ENCODE data around the gene PPP1R3A.
A peak's percentile ranks its signal among the peaks of the same experiment; 100 is the strongest.

PPP1R3A gene

GRCh38 chr7:113917840-113918239 is 969 bp downstream of the PPP1R3A start:
- H3K79me2 ChIP-seq (ENCODE audit: low read length): no peaks in the 10 kb centered on the region

GRCh38 chr7:113915956-113916355 is 2.9 kb downstream of the PPP1R3A start:
- H3K79me2 ChIP-seq (ENCODE audit: low read length): no peaks in the 10 kb centered on the region
- H3K27ac ChIP-seq (ENCODE audit: low read length): no peak overlapping the region
- H2AFZ ChIP-seq (ENCODE audit: low read depth, low read length): no peak overlapping the region
- no peaks in the 10 kb centered on the region for H4K20me1 ChIP-seq (ENCODE audit: insufficient read depth, low read length)
- H3K4me1 ChIP-seq (ENCODE audit: low read length): peaks cover 40% of the 10 kb centered on the region
- H3K36me3 ChIP-seq (replicated peaks; ENCODE audit: low read depth, low read length): no peaks in the 10 kb centered on the region
- H3K9ac ChIP-seq (ENCODE audit: low read length): no peak overlapping the region
- H3K27me3 ChIP-seq (ENCODE audit: low read depth, low read length): peaks cover 35% of the 10 kb centered on the region
- peak overlapping the region; percentile 56 for H3K4me2 ChIP-seq (ENCODE audit: low read length)
- no peaks in the 10 kb centered on the region for H3K9me3 ChIP-seq (ENCODE audit: insufficient read depth, low read length)
- H3K4me3 ChIP-seq (ENCODE audit: low read length): 0 out of 2 replicates have a peak overlapping the region, but pooled peaks have one; percentile 1
- TF ChIP-seq EZH2phosphoT487 (IDR thresholded peaks at IDR 0.05; ENCODE audit: low read depth) (no peak), CTCF (IDR thresholded peaks at IDR 0.05; ENCODE audit: low read depth, low read length) (no peak)

More at GRCh38 chr7:113917840-113918239, 969 bp downstream of the PPP1R3A start:
- Histone ChIP-seq H3K9me3 (ENCODE audit: insufficient read depth, low read length) (no peaks in the 10 kb centered on the region), H3K4me3 (ENCODE audit: low read length) (no peak overlapping the region), H3K36me3 (replicated peaks; ENCODE audit: low read depth, low read length) (no peaks in the 10 kb centered on the region), H3K9ac (ENCODE audit: low read length) (no peak overlapping the region), H4K20me1 (ENCODE audit: insufficient read depth, low read length) (no peaks in the 10 kb centered on the region), H3K27ac (ENCODE audit: low read length) (no peak overlapping the region), H3K27me3 (ENCODE audit: low read depth, low read length) (peaks cover 33% of the 10 kb centered on the region), H3K4me1 (ENCODE audit: low read length) (peaks cover 40% of the 10 kb centered on the region), H2AFZ (ENCODE audit: low read depth, low read length) (no peak overlapping the region), H3K4me2 (ENCODE audit: low read length) (peak overlapping the region; percentile 65)
- no peak for TF ChIP-seq EZH2phosphoT487 (IDR thresholded peaks at IDR 0.05; ENCODE audit: low read depth)
- TF ChIP-seq CTCF (IDR thresholded peaks at IDR 0.05; ENCODE audit: low read depth, low read length): no peak

- no peaks in the 10 kb centered on the region for H4K20me1 ChIP-seq (ENCODE audit: insufficient read depth, low read length)
- no peaks in the 10 kb centered on the region for H3K79me2 ChIP-seq (ENCODE audit: low read length)
- H3K36me3 ChIP-seq (replicated peaks; ENCODE audit: low read depth, low read length): no peaks in the 10 kb centered on the region
- H3K27me3 ChIP-seq (ENCODE audit: low read depth, low read length): peaks cover 34% of the 10 kb centered on the region
- no peaks in the 10 kb centered on the region for H3K9me3 ChIP-seq (ENCODE audit: insufficient read depth, low read length)
- no peak overlapping the region for H2AFZ ChIP-seq (ENCODE audit: low read depth, low read length)
- no peak overlapping the region for H3K9ac ChIP-seq (ENCODE audit: low read length)
- TF ChIP-seq EZH2phosphoT487 (IDR thresholded peaks at IDR 0.05; ENCODE audit: low read depth) (no peak), CTCF (IDR thresholded peaks at IDR 0.05; ENCODE audit: low read depth, low read length) (no peak)
- no peak overlapping the region for H3K4me2 ChIP-seq (ENCODE audit: low read length)
- no peak overlapping the region for H3K4me3 ChIP-seq (ENCODE audit: low read length)
- no peak overlapping the region for H3K27ac ChIP-seq (ENCODE audit: low read length)
- peaks cover 28% of the 10 kb centered on the region for H3K4me1 ChIP-seq (ENCODE audit: low read length)
These were observed 5.9 kb downstream of the PPP1R3A start for GRCh38 chr7:113912876-113913275.

GRCh38 chr7:113907617-113908016 is 11.2 kb downstream of the PPP1R3A start:
- Histone ChIP-seq H3K27ac (ENCODE audit: low read length) (no peak overlapping the region), H3K79me2 (ENCODE audit: low read length) (no peaks in the 10 kb centered on the region), H3K36me3 (replicated peaks; ENCODE audit: low read depth, low read length) (no peaks in the 10 kb centered on the region), H3K27me3 (ENCODE audit: low read depth, low read length) (peaks cover 7% of the 10 kb centered on the region; the same call in 1 of the 2 replicates), H3K9me3 (ENCODE audit: insufficient read depth, low read length) (no peaks in the 10 kb centered on the region), H3K4me2 (ENCODE audit: low read length) (no peak overlapping the region), H3K4me1 (ENCODE audit: low read length) (no peaks in the 10 kb centered on the region), H4K20me1 (ENCODE audit: insufficient read depth, low read length) (no peaks in the 10 kb centered on the region), H2AFZ (ENCODE audit: low read depth, low read length) (no peak overlapping the region), H3K9ac (ENCODE audit: low read length) (no peak overlapping the region), H3K4me3 (ENCODE audit: low read length) (no peak overlapping the region)
- no peak for TF ChIP-seq EZH2phosphoT487 (IDR thresholded peaks at IDR 0.05; ENCODE audit: low read depth)
- TF ChIP-seq CTCF (IDR thresholded peaks at IDR 0.05; ENCODE audit: low read depth, low read length): no peak
